ENCODE data around the gene PCED1A. TPM values are rescaled to one million over a fixed set of nuclear protein-coding genes. Genes with fewer than 3 reads are reported as not detected.
A peak's percentile ranks its signal among the peaks of the same experiment; 100 is the strongest.

Gene PCED1A
- total and polyA plus RNA-seq, 2 of the 13 experiments (the other 11 are each of a cell fraction or from before 2014, with no cell fraction given) = 40.1 to 84.2 TPM

DNA sequence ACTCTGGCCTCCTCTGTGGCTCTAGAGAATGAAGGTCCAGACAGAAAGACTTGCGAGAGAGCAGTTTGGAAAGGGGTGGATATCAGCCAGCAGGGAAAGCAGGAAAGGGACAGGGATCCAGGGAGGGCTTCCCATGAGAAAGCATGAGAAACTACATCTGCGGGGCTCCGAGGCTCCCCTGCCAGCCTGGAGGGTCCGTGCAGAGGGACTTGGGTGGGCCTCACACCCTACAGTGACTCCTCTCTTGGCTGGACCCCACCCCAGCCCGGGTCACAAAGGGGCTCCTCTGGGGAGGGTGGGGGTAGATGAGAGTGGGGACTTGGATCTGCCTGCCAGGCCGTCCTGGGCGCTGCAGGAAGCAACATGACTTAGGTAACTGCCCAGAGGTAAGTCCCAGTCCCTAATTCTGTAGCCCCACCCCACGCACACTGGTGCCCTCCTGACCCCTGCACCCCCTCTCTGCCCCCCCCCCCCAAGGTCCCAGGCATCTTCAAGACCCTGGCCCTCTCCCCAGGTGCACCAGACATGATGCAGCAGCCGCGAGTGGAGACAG is 24.3 kb downstream of the PCED1A start, which contains the start of gene TMEM239:
TMEM239 (plus strand) TSS at position 335 of the 553 bp plus-strand sequence; CDS start at position 526, 191 bp downstream.
- WGBS (ENCODE audit: low lambda C conversion rate) = 8% methylated on average over 10 of the region's 10 CpGs
- Histone ChIP-seq H3K4me3 (replicated peaks in 1 of 3; ENCODE audit: insufficient read depth in 1 of 3, low read depth in 2 of 3, low read length in 3 of 3) (no peak within 1 kb of the TSS), H3K9me3 (ENCODE audit: low read length) (0 out of 2 replicates have a peak, but pooled peaks cover 5% of the 10 kb centered on the region), H3K4me2 (ENCODE audit: low read depth, low read length) (no peak within 1 kb of the TSS), H2AFZ (ENCODE audit: low read length) (no peak within 1 kb of the TSS), H3K9ac (ENCODE audit: insufficient read depth, low read depth, low read length) (no peak within 1 kb of the TSS), H3K27ac (ENCODE audit: extremely low read length, insufficient read depth, low read length) (no peak within 1 kb of the TSS), H3K4me1 (ENCODE audit: insufficient read depth, low read length) (peaks cover 13% of the 10 kb centered on the region; the same call in 1 of the 2 replicates), H3K79me2 (ENCODE audit: insufficient read depth, low read length) (no peaks in the 10 kb centered on the region), H3K36me3 (replicated peaks in 1 of 2; ENCODE audit: control insufficient read depth in 1 of 2, insufficient read depth in 2 of 2, low read length in 2 of 2) (no peaks in the 10 kb centered on the region), H4K20me1 (ENCODE audit: insufficient read depth, low read length) (no peaks in the 10 kb centered on the region), H3K27me3 (ENCODE audit: control insufficient read depth in 1 of 2, insufficient read depth in 2 of 2, low read length in 2 of 2) (peaks cover 0 to 76% of the 10 kb centered on the region in 2 experiments)
- FAIRE-seq = no peak
- ChIA-PET CTCF (ENCODE audit: low intra/inter-chr PET ratio, low total read pairs) (interaction anchor here (1.7 kb wide), 1 partner anchor 36 kb away, joined by 11 read pairs; no protein-coding TSS in a partner anchor), POLR2A (no interaction called here)
- DNase-seq (ENCODE audit: low spot score) = no peak
- ATAC-seq = peak; percentile 3; the same call in 1 of the 3 replicates
- TF ChIP-seq PHF5A (CRISPR knock-in tag; IDR thresholded peaks at IDR 0.05; ENCODE audit: low read depth, unreplicated experiment) (no peak), ZNF136 (CRISPR knock-in tag; IDR thresholded peaks at IDR 0.05; ENCODE audit: low read depth) (no peak), BRD4 (CRISPR knock-in tag; IDR thresholded peaks at IDR 0.05) (no peak), ZNF652 (CRISPR knock-in tag; IDR thresholded peaks at IDR 0.05; ENCODE audit: borderline replicate concordance, low read depth) (no peak), PAX8 (CRISPR knock-in tag; IDR thresholded peaks at IDR 0.05; ENCODE audit: borderline replicate concordance) (no peak), NBN (conservative IDR thresholded peaks at IDR 0.05) (no peak), POLR2G (IDR thresholded peaks at IDR 0.05; ENCODE audit: low read depth, low read length) (no peak), KLF15 (CRISPR knock-in tag; IDR thresholded peaks at IDR 0.05; ENCODE audit: borderline replicate concordance) (no peak), ELF1 (CRISPR knock-in tag; IDR thresholded peaks at IDR 0.05) (no peak), FOXO1 (CRISPR knock-in tag; IDR thresholded peaks at IDR 0.05) (no peak)
- TF ChIP-seq, protein P1, sequence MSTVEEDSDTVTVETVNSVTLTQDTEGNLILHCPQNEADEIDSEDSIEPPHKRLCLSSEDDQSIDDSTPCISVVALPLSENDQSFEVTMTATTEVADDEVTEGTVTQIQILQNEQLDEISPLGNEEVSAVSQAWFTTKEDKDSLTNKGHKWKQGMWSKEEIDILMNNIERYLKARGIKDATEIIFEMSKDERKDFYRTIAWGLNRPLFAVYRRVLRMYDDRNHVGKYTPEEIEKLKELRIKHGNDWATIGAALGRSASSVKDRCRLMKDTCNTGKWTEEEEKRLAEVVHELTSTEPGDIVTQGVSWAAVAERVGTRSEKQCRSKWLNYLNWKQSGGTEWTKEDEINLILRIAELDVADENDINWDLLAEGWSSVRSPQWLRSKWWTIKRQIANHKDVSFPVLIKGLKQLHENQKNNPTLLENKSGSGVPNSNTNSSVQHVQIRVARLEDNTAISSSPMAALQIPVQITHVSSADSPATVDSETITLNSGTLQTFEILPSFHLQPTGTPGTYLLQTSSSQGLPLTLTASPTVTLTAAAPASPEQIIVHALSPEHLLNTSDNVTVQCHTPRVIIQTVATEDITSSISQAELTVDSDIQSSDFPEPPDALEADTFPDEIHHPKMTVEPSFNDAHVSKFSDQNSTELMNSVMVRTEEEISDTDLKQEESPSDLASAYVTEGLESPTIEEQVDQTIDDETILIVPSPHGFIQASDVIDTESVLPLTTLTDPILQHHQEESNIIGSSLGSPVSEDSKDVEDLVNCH (CRISPR knock-in tag; IDR thresholded peaks at IDR 0.05) = no peak
- in situ Hi-C loops (cut with HindIII; ENCODE audit: extremely low pct_ligation_motif_present, low pct_unique_long_range_greater_than_20kb) (no loop called here), intact Hi-C loops (cut with micrococcal nuclease; ENCODE audit: unreplicated experiment) (loop anchor here (1.0 kb wide), 1 partner anchor 36 kb away; no protein-coding TSS in a partner anchor)
- no TSS peak for BruUV-seq (replicated peaks)

Data from HepG2 (cell line).